Lower leg skin (tissue), 3 donors: Measurements from ENCODE around the gene FCMR.

Source experiments
- POLR2A ChIP-seq, 2 donors: fragments of 450-650 bp; IDR thresholded peaks; one replicate each; pipeline ENCODE4 v1.6.1; 2016 to 2017; ENCODE audit warnings: antibody characterized with exemption in 2 of 2, mild to moderate bottlenecking in 1 of 2, moderate library complexity in 1 of 2
- TF ChIP-seq, protein P1 (sequence below), 3 donors: fragments of 450-650 bp; IDR thresholded peaks; one replicate each; pipeline ENCODE4 v1.5.1; 2016; ENCODE audit warnings: antibody characterized with exemption in 3 of 3, mild to moderate bottlenecking in 3 of 3, moderate library complexity in 2 of 3

DNA sequence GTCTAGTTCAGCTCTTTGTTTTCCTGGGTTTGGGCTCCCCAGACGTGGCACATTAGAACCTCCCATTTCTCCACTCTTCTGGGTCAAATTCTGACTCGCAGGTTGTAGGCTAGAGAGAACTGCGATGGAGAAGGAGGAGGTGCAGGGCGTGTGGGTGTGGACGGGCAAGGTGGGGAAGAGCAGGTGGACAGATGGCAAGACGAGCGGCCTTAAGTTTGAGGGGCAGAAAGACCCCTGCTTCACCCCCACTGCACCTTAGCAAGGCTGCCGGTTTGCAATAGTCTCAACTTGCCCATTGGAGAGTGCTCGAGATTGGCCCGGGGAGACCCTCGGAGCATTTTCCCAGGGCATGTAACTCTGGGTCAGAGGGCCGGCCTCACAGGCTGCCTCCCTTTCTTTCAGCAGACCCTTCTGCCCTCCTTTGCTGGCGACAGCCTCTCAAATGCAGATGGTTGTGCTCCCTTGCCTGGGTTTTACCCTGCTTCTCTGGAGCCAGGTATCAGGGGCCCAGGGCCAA is 22.8 kb downstream of the FCMR start:
- TF ChIP-seq, protein P1, sequence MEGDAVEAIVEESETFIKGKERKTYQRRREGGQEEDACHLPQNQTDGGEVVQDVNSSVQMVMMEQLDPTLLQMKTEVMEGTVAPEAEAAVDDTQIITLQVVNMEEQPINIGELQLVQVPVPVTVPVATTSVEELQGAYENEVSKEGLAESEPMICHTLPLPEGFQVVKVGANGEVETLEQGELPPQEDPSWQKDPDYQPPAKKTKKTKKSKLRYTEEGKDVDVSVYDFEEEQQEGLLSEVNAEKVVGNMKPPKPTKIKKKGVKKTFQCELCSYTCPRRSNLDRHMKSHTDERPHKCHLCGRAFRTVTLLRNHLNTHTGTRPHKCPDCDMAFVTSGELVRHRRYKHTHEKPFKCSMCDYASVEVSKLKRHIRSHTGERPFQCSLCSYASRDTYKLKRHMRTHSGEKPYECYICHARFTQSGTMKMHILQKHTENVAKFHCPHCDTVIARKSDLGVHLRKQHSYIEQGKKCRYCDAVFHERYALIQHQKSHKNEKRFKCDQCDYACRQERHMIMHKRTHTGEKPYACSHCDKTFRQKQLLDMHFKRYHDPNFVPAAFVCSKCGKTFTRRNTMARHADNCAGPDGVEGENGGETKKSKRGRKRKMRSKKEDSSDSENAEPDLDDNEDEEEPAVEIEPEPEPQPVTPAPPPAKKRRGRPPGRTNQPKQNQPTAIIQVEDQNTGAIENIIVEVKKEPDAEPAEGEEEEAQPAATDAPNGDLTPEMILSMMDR (IDR thresholded peaks at IDR 0.05) = no peak
- no peak for TF ChIP-seq POLR2A (IDR thresholded peaks at IDR 0.05)
